Superior temporal gyrus (tissue), 1 donor: ENCODE measurements around the gene GMDS.

Experiments used
- DNase-seq: peaks from one replicate; pipeline ENCODE4 v3.0.0-alpha.2; 2016; ENCODE audit errors: extremely low spot score

GMDS gene

GRCh38 chr6:1800845-1801244, 444.6 kb downstream of the GMDS start:
- no peak for DNase-seq

- DNase-seq = no peak
These were observed 446.5 kb downstream of the GMDS start for GRCh38 chr6:1798965-1799325.

GRCh38 chr6:1798303-1798964, 447.0 kb downstream of the GMDS start:
- no peak for DNase-seq

- no peak for DNase-seq
These were observed 447.6 kb downstream of the GMDS start for GRCh38 chr6:1797801-1798200.

GRCh38 chr6:1796706-1797529, 448.5 kb downstream of the GMDS start:
- DNase-seq = no peak

GRCh38 chr6:1795910-1796309, 449.5 kb downstream of the GMDS start:
- DNase-seq = no peak

- no peak for DNase-seq
These were observed 452.4 kb downstream of the GMDS start for GRCh38 chr6:1792989-1793388.

GRCh38 chr6:1790684-1791083, 454.7 kb downstream of the GMDS start:
- DNase-seq = no peak

GRCh38 chr6:1789092-1789491, 456.3 kb downstream of the GMDS start:
- DNase-seq = no peak

- DNase-seq = no peak
These were observed 457.5 kb downstream of the GMDS start for GRCh38 chr6:1787894-1788293.

- DNase-seq = no peak
These were observed 458.7 kb downstream of the GMDS start for GRCh38 chr6:1786455-1787453.

- no peak for DNase-seq
These were observed 461.0 kb downstream of the GMDS start for GRCh38 chr6:1784422-1784884.

- DNase-seq = no peak
These were observed 463.6 kb downstream of the GMDS start for GRCh38 chr6:1781817-1782184.

GRCh38 chr6:1781152-1781816, 464.1 kb downstream of the GMDS start:
- no peak for DNase-seq

GRCh38 chr6:1780251-1780867, 465.0 kb downstream of the GMDS start:
- no peak for DNase-seq

GRCh38 chr6:1778686-1779235, 466.6 kb downstream of the GMDS start:
- DNase-seq = no peak

GRCh38 chr6:1777921-1778685, 467.3 kb downstream of the GMDS start:
- no peak for DNase-seq

GRCh38 chr6:1775441-1775840, 470.0 kb downstream of the GMDS start:
- DNase-seq = no peak

- no peak for DNase-seq
These were observed 471.0 kb downstream of the GMDS start for GRCh38 chr6:1774226-1774915.
